HG02970 (cell line): Measurements from ENCODE around the gene ZRANB3.

ENCODE experiments used
- ATAC-seq: cut with Tn5 transposase; IDR thresholded peaks from one replicate; pipeline ENCODE4 v1.9.1; 2021; ENCODE audit warnings: mild to moderate bottlenecking, moderate library complexity, moderate number of reproducible peaks; ENCODE audit not compliant: unreplicated experiment, low FRiP score

ZRANB3 gene

DNA sequence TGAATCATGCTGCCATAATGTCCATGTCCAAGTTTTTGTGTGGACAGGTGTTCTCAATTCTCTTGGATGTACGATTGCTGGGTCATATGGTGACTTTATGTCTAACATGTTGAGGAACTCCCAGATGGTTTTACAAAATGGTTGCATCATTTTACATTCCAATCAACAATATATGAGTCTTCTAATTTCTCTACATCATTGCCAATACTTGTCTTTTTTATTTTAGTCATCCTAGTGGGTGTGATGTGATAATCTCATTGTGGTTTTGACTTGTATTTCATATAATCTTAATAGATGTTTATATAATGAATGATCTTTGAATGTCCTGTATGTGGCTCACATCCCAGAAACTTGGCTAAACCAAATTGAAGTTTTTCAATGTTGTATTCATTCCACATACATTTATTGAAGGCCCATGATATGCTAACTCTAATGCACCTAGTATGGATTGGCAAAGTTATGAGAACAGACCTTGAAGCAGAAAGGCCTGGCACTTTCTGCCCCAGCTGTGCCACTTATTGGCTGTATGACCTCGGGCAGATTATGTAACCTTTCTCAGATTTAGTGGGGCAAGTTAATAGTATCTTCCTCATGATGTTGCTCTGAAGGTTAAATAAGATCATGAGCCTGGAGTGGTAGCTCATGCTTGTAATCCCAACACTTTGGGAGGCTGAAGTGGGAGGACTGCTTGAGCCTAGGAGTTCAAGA lies 273.5 kb downstream of the ZRANB3 start:
- no peak for ATAC-seq

DNA sequence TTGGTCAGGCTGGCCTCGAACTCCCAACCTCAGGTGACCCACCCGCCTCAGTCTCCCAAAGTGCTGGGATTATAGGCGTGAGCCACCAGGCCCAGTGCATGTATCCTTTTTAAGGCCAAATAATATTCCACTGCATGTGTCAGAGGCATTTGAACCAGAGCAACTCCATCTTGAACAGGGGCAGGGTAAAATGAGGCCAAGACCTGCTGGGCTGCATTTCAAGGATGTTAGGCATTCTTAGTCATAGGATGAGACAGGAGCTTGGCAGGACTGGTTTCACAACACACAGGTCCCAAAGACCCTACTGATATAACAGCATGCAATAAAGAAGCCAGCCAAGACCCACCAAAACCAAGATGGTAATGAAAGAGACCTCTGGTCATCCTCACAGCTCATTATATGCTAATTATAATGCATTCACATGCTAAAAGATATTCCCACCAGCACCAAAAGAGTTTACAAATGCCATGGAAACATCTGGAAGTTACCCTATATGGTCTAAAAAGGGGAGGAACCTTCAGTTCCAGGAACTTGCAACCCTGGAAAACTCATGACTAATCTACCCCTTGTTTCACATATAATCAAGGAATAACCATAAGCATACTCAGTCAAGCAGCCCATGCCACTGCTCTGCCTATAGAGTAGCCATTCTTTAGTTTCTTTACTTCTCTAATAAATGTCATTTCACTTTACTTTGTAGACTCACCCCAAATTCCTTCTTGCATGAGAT lies 274.3 kb downstream of the ZRANB3 start:
- ATAC-seq: no peak

DNA sequence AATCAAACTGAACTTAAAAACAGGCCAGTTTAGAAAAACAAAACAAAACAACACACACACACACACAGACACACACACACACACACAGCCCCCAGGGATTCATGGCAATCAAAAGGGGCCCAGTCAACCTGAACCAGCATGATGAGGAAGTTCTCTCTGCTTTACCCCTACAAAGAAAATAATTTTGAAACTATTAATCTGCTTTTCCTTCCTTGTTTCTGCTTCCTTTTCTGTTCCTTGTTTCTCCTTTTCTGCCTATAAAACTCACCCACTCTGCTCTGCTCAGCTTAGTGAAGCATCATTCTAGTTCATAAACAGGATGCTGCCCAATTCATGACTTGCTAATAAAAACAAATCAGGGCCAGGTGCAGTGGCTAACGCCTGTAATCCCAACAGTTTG lies 275.8 kb downstream of the ZRANB3 start:
- ATAC-seq: no peak

DNA sequence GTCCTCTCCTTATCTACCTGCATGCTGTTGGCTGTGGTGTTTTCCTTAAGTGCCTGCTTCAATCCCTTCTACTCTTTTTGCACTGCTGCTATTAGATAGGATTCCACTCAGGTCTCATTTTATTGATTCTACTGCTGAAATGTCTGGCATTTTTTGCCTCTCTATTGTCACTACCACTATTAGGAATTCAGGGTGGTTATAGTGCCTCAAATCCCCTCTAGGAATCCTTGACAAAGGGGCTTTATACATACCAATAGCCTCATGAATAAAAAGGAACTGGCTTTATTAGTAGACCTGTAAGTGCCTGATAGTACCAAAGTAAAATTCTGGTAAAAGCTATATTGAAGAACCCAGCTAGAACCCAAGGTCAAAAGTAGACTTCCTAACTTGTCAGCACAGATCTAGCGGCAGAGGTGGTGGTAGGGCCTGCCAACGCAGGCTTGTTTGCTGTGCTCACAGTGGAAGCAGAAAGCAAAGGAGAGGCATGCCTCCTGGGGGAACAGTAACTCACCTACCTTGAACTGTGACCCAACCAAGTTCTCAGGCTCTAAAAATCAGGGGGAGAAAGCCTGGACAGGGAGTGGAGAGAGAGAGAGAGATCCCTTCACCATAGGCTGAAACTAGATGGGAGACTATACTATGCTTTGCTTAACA lies 278.1 kb downstream of the ZRANB3 start:
- no peak for ATAC-seq

DNA sequence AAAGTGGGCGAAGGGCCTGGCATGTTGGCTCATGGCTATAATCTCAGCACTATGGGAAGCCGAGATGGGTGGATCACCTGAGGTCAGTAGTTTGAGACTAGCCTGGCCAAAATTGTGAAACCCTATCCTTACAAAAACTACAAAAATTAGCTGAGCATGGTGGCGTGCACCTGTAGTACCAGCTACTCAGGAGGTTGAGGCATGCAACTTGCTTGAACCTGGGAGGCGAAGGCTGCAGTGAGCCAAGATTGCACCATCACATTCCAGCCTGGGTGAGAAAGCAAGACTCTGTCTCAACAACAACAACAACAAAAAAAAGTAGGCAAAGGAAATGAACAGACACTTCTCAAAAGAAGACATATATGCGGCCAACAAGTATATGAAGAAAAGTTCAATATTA lies 282.4 kb downstream of the ZRANB3 start:
- no peak for ATAC-seq

DNA sequence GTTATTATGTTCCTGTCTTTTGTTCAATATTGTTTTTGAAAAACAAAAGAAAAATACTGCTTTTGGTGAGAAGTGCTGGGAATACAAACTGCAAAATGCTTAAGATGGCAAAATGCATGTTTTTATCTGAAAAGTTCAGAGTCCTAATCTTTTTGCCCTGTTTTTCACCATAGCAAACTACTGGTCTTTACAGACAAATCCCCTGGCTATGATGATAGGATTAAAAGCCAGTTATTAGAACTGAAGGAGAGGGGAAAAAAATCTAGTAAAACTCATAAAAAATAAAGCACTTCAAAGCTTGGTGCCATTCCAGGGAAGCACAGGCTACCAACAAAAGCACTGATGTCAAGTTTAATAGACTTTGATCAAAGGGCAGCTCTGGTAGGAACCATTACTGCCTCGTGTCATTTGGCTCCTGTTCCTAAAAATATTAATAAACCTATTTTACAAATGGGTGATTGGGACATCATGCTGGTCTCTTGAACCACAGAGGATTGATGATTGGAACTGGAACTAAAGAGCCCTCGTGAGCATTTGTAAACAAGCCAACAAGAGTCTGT lies 284.2 kb downstream of the ZRANB3 start:
- no peak for ATAC-seq

DNA sequence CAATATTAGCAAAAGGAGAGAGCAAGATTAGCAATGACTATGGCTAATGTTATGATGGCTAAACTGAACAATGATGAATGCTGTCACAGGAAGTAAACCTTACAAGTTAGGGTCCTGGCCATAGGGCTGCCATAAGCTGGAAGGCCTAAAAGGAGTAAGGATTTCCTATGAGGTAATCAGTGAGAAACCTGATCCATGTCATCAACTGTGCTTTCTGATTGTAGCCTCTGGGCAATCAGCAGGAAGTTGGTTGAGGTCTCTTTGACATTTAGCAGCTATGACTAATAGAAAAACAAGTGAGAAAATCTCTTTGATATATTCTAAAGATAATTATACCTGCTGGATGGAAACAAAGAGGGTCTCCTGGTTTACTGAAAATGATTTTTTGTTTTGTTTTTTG lies 285.9 kb downstream of the ZRANB3 start:
- no peak for ATAC-seq

DNA sequence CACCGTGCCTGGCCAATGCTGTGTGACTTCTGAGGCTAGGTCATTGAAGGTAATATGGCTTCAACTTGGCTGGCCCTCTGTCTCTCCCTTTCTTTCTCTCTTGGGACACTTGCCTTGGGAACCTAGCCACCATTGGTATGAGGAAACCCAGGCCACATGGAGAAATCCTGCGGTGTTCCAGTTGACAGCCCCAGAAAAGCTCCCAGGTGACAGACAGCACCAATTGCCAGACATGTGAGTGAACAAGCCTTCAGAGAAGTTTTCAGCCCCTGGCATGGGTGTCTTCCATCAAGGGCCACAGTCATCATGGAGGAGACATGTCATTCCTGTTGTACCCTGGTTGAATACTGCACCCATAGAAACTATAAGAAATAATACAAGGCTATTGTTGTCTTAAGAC lies 292.4 kb downstream of the ZRANB3 start:
- ATAC-seq: no peak

DNA sequence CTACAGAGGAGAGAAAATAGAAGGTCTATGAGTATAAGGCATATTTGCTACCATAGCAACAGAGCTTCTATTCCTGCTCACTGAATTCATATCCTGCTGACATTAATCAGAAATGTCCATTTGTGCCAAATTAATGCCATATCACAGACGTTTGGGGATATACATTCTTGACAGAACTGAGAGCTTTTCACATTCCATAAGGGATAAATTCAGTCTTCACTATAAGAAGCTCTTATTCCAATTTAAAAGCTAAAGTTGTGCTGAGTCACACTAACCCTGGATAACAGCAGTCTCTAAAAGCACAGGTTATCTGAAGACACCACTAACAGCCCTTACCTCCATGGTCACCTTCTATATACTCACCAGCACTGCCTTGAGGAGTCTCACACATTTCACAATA lies 300.9 kb downstream of the ZRANB3 start:
- ATAC-seq: no peak

DNA sequence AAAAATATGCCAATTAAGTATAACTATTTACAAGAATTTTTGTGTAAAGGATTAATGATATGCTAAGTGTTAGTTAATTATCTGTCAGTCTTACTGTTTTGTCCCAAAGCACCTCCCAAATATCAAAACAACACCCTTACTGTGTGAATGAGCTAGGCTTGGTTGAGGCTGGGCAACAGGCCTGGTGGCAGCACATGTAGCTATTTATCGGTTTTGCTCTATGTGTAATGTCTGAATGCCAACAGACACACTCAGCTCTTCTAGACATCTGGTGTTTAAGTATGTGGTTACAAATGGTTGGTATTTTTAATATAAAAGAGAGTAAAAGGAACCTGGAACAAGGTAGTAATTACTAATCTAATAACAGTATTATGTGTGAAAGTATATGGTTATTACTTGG lies 303.6 kb downstream of the ZRANB3 start:
- ATAC-seq: no peak

DNA sequence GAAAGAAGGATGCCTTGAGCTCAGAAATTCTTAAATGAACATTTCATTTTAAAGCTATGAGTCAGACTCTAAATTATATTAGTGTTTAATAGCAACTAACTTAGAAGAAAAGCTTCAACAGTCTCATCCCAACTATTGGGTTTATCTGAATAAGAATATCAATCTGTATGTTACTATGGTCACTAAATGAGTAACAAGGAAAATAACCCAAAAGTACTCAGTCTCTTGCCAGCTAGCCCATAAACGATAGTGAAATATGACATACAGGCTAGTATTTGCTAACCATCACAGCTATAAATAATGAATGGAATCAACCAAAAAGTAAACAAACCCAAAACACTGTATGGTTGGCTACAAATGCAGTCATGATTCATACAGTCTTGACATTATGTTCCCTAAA lies 304.1 kb downstream of the ZRANB3 start:
- ATAC-seq: no peak

DNA sequence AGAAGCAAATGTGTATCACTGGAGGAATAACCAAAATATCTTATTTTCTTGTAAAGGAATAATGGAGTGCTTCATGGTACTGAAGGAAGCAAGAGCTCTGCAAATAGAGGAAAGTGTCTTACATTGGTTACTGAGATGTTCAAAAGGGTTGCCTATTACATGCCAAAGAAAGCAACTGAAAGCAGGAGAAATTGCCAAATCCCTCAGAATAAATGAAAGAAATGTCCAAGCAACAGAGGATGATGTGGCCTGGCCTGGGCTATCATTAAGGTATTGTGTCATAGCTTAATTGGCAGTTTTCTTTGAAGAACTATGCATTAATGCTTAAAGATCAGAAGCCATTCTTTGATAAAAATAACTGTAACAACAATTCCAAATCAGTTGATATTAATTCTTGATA lies 305.2 kb downstream of the ZRANB3 start:
- no peak for ATAC-seq

DNA sequence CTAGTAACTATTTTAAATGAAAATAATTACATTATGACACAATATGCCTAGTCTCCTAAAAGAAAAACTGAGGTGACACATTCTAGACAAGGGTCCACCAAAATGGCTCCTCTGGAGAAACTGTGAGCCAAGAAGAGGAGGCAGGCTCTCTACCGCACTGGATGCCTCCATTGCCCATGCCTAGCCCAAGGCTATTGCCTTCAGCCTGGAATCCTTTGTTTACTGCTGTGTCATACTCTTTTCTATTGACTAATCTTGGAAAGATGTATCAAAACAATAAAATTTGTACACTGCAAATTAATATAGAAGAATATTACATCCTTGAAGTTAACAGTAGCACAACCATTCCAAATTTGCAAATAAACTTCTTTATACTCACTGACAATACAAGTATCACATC lies 311.8 kb downstream of the ZRANB3 start:
- ATAC-seq: no peak

DNA sequence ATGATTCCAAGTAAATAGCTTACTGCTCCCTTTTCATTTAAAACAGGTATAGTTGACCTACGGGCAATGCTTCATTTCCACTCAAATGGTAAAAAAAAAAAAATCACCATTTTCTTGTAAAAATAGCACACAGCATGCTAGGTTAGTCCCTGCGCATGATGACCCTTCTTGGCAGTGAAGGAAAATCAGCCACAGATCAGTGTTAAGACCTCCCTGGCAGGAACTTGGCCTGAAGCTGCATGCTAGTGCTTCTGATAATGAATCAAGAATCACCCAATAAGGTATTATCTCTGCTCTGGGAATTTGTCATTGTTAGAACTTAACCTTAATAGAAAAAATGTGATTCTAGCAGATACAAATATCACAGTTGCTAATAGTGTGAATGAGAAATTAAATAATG lies 312.6 kb downstream of the ZRANB3 start:
- no peak for ATAC-seq

DNA sequence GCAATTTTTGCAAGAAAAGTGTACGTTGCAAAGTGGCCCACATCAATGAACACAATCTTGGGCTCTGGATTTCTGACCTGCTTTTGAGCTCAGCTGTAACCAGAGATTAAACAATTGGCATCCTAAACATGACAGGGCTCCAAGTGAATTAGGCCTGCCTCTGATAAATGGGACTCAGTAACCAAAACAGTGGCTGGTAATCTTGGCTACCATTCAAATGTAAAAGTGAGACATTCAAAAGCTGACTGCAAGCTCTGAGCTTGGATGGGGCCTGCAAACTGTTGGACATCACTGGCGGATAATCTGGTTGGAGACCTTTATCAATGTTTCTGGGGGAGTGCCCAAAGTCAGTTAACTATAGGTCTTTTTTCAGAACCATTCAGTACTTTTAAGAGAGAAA lies 318.3 kb downstream of the ZRANB3 start:
- no peak for ATAC-seq

DNA sequence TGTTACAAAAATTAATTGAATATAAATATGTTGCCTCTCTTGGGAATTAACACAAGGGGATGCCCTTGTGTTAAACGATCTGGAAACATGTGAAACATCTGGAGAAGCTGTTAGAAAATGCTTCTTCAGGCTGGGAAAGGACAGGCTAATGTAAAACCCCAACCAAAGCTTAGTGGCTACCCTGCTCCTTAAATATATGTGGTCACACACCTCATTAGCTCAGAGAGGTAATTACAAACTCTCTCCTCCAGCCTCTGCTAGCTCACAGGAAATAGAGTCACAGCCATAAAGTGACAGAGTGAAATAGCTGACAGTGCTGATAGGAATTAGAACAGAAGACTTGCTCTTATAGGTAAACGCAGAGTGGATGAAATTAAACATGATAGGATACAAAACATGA lies 323.0 kb downstream of the ZRANB3 start:
- no peak for ATAC-seq

DNA sequence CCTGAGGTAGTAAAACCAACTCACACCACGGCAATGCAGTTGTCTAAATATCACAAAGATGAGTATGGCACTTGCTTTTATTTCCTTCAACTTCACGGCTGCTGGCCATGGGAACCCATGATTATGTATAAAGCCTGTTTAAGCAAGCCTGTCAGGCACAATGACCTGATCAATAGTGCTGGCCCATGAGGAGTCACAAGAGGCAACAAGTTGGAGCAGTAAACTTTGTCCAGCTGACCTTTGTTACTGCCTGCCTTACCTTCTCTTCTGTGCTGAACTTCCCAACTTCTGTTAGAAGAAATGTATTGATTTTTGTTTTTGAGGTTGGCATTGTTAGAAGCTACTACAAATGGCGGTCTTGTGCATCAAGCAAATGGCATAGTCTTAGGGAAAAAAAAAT lies 327.1 kb downstream of the ZRANB3 start:
- no peak for ATAC-seq

DNA sequence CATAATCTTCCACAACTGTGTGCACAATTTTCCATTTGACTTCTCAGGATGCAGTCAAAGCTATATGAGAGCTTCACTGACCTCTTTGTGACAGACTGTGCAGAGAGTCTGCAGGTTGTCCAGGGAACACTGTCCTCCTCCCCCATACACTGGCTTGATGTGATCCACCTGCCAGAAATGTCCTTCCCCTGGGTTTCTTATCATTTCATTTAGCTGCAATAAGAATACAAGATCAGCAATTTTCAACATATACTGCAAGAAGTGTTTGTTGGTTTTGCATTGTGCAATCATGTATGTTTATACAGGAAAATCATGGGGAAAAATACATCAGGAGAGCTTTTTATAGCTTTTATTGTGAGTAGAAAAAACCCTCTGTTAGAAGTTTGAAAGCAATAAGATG lies 328.3 kb downstream of the ZRANB3 start:
- no peak for ATAC-seq

DNA sequence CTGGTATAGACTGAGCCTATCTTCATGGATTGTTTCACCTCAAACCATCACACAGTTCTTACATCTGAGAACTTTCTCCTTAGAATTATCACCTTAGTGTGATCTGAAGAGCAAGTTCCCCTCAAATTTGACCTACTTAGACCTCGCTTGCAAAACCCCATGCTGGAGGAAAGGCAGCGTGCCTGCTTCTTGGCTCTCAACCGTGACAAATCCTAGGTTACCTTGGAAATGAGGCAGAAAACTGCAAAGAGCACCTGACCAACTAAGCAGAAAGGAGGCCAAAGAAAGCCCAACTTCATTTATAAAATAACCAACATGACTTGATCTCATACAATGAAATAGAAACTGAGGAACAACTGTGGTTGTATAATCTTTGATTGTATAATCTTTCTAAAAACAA lies 332.5 kb downstream of the ZRANB3 start:
- ATAC-seq: no peak

DNA sequence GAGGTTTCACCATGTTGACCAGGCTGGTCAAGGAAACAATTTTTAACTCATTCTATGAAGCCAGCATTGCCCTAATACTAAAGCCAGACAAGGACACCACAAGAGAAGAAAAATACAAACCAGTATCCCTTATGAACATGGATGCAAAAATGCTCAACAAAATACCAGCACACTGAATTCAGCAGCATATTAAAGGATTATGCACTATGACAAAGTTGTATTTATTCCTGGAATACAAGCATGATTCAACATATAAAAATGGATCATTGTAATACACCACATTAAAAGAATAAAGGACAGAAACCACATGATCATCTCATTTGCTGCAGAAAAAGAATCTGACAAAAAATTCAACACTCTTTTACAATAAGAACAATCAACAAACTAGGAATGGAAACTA lies 340.2 kb downstream of the ZRANB3 start:
- ATAC-seq: no peak

DNA sequence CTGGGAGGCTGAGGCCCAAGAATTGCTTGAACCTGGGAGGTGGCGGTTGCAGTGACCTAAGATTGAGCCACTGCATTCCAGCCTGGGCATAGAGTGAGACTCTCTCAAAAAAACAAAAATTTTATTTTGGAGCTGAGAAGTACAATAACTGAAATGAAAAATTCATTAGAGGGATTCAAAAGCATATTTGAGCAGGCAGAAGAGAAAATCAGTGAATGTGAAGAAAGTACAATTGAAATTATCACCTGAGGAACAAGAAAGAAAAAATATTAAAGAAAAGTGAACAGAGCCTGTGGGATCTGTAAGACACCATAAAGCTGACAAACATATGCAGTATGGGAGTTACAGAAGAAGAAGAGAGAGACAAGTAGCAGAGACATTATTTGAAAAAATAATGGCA lies 341.9 kb downstream of the ZRANB3 start:
- ATAC-seq: no peak

DNA sequence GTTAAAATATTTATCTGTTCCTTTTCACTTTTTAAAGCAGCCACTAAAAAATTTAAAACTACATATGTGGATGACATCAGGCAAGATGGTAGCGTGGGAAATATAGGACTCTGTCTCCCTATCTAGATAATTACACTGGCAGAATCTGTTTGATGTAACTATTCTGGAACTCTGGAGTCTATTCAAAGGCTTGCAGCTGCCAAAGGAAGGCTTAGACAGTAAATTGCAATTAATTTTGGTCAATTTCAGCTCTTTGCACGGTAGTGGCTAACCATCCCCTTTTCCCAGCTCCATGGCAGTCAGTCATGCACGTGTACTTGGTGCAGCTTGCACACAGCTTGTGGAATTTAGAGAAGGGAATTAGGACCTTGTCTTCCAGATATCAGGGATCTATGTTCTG lies 343.7 kb downstream of the ZRANB3 start:
- no peak for ATAC-seq
